Progenitor cell of endocrine pancreas (in vitro differentiated cells): Measurements from ENCODE around the gene TRIM62. TPM values are rescaled to one million over a fixed set of nuclear protein-coding genes. Genes with fewer than 3 reads are reported as not detected.

Source experiments
- DNase-seq: peaks from one replicate; pipeline ENCODE4 v3.0.0; 2021; ENCODE audit warnings: low spot score; ENCODE audit not compliant: unreplicated experiment
- H3K27ac Mint-ChIP-seq: 2 replicates; pipeline ENCODE4 v1.8.0; 2021; ENCODE audit warnings: mild to moderate bottlenecking, moderate library complexity, mixed read lengths
- H3K27me3 Mint-ChIP-seq: 2 replicates; pipeline ENCODE4 v1.8.0; 2021; ENCODE audit warnings: mixed read lengths
- H3K36me3 Mint-ChIP-seq: 2 replicates; pipeline ENCODE4 v1.8.0; 2022; ENCODE audit warnings: mixed read lengths; ENCODE audit not compliant: insufficient read depth
- H3K4me1 Mint-ChIP-seq: 2 replicates; pipeline ENCODE4 v1.8.0; 2021; ENCODE audit warnings: low read depth, mixed read lengths
- H3K4me3 Mint-ChIP-seq: 2 replicates; pipeline ENCODE4 v1.8.0; 2021; ENCODE audit warnings: low read depth, mild to moderate bottlenecking, moderate library complexity, mixed read lengths
- H3K9me3 Mint-ChIP-seq: 2 replicates; pipeline ENCODE4 v1.8.0; 2021; ENCODE audit warnings: low read depth, mixed read lengths
- CTCF ChIP-seq: fragments of 200-600 bp; sonication (generic); IDR thresholded peaks from one replicate; pipeline ENCODE4 v1.5.0; 2021; ENCODE audit warnings: antibody characterized with exemption, mild to moderate bottlenecking; ENCODE audit not compliant: unreplicated experiment
- total RNA-seq: library from RNA; stranded (reverse); gene quantifications from 2 replicates; pipeline ENCODE4 v1.2.1, GENCODE V29; 2021

Gene TRIM62
- total RNA-seq, 1 donor from 2014 or later, result 7.4 TPM

- TF ChIP-seq CTCF, result no peak
- Mint-ChIP-seq H3K36me3 (no peaks in the 10 kb centered on the region), H3K4me3 (no peak overlapping the region), H3K27me3 (peaks cover 40% of the 10 kb centered on the region), H3K4me1 (peaks cover 3% of the 10 kb centered on the region), H3K27ac (no peak overlapping the region), H3K9me3 (peaks cover 8% of the 10 kb centered on the region)
- DNase-seq, result no peak
These were observed 24.5 kb upstream of the TRIM62 start for GRCh38 chr1:33206340-33206739.

- Mint-ChIP-seq H3K4me3 (no peak overlapping the region), H3K9me3 (peaks cover 5% of the 10 kb centered on the region), H3K4me1 (no peaks in the 10 kb centered on the region), H3K27me3 (peaks cover 48% of the 10 kb centered on the region), H3K36me3 (no peaks in the 10 kb centered on the region), H3K27ac (no peak overlapping the region)
- no peak for DNase-seq
- no peak for TF ChIP-seq CTCF
These were observed 13.7 kb upstream of the TRIM62 start for GRCh38 chr1:33195556-33195955.

DNA sequence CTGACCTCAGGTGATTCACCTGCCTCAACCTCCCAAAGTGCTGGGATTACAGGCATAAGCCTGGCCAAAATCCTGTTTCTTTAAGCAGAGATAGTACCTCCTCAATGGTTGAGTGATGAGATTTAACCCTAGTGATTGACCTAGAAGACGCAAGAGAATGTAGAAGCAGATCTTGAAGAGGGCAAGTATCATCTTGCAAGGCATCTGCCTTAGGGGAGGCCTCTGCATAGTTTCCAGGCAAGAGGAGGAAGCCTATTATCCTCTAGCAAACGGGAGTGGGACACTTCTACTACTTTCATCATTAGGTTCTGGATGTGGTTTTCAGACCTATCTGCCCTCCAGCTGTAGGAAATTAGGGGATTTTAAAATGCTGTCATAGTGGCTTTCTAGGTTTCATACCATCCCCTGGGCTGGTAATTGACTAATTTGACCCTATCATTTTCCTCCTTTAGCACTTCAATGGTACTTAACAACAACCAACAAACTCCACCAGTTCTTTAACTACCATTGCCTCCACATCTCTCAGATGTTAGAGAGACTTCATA is 10.0 kb upstream of the TRIM62 start:
- peaks cover 39% of the 10 kb centered on the region for H3K27me3 Mint-ChIP-seq
- H3K4me1 Mint-ChIP-seq, result no peaks in the 10 kb centered on the region
- H3K36me3 Mint-ChIP-seq, result no peaks in the 10 kb centered on the region
- no peak for DNase-seq
- no peak overlapping the region for H3K4me3 Mint-ChIP-seq
- TF ChIP-seq CTCF, result no peak
- no peak overlapping the region for H3K27ac Mint-ChIP-seq
- no peaks in the 10 kb centered on the region for H3K9me3 Mint-ChIP-seq

DNA sequence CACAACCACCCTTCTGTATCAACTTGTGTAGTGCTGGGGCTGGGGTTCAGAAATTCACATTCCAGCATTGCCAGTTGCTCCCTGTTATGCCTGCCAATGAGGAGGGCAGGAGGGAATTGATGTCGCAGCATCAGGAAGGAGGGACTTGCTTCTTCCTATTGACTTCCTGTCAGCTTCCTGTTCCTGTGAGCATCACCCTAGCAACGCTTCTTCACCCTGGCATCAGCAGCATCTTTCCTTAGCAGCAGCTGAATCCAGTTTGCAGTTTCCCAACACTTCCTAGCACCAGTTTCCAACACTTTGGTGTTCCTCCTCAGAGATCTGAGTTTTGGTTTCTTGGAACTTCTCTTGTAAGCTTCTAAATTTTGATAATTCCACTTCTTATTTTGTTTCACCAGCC is 8.9 kb upstream of the TRIM62 start:
- no peaks in the 10 kb centered on the region for H3K9me3 Mint-ChIP-seq
- no peak overlapping the region for H3K4me3 Mint-ChIP-seq
- no peaks in the 10 kb centered on the region for H3K4me1 Mint-ChIP-seq
- peaks cover 41% of the 10 kb centered on the region for H3K27me3 Mint-ChIP-seq
- no peaks in the 10 kb centered on the region for H3K36me3 Mint-ChIP-seq
- no peak for DNase-seq
- no peak for TF ChIP-seq CTCF
- H3K27ac Mint-ChIP-seq, result no peak overlapping the region

GRCh38 chr1:33188572-33189275 is 6.9 kb upstream of the TRIM62 start:
- H3K9me3 Mint-ChIP-seq, result no peaks in the 10 kb centered on the region
- H3K36me3 Mint-ChIP-seq, result no peaks in the 10 kb centered on the region
- peaks cover 35% of the 10 kb centered on the region for H3K27me3 Mint-ChIP-seq
- H3K4me3 Mint-ChIP-seq, result no peak overlapping the region
- H3K4me1 Mint-ChIP-seq, result no peaks in the 10 kb centered on the region
- DNase-seq, result no peak
- no peak overlapping the region for H3K27ac Mint-ChIP-seq
- no peak for TF ChIP-seq CTCF
